ENCODE data around the gene XRRA1. TPM values are rescaled to one million over a fixed set of nuclear protein-coding genes. Genes with fewer than 3 reads are reported as not detected.

Gene XRRA1
- polyA plus RNA-seq, 3 donors, result 1.2 to 3.6 (median 3.5) TPM

DNA sequence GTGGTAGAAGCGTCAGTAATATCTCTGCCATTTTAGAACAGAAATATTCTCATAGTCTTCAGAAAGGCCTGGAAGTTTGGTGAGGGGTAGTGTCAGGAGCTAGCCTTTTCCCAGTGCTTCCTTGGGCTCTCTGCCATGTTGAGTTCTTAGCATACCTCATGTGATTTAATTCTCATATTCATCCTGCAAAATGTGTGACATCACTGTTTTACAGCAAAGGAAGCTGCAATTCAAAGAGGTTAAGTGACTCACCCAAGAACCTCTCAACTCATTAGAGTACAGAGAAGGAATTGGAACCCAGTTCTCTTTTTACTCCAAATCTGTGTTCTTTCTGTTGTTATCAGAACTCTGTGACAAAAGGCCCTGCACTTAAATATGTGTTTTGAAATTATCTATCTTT is 128.1 kb downstream of the XRRA1 start:
- no CpG with 5 or more reads among the region's 1 CpG for WGBS (ENCODE audit: insufficient coverage)
- no peak overlapping the region for H3K4me2 ChIP-seq (replicated peaks; ENCODE audit: extremely low read depth, low read length, poor library complexity, severe bottlenecking)
- Mint-ChIP-seq H3K36me3 (peaks cover 80 to 95% of the 10 kb centered on the region in 2 donors), H3K27ac (no peak overlapping the region), H3K27me3 (ENCODE audit: low read depth in 3 of 3) (peaks cover 0 to 3% (median 1%) of the 10 kb centered on the region in 3 donors), H3K4me3 (no peak overlapping the region), H3K4me1 (peaks cover 10% of the 10 kb centered on the region), H3K9me3 (peaks cover 16 to 39% (median 31%) of the 10 kb centered on the region in 7 donors)
- H3K79me2 ChIP-seq (ENCODE audit: insufficient read depth, low read length), result no peaks in the 10 kb centered on the region
- no peak for DNase-seq
- no peak overlapping the region for H3K27ac ChIP-seq (ENCODE audit: low read depth in 1 of 2, low read length in 2 of 2)
- peaks cover 56 to 100% of the 10 kb centered on the region in 2 donors for H3K36me3 ChIP-seq (replicated peaks in 1 of 2; ENCODE audit: control insufficient read depth in 1 of 2, insufficient read depth in 2 of 2, low read length in 2 of 2)
- TF ChIP-seq CTCF (IDR thresholded peaks at IDR 0.05), result no peak
- no peaks in the 10 kb centered on the region for H3K4me1 ChIP-seq (ENCODE audit: control insufficient read depth in 1 of 2, insufficient read depth in 2 of 2, low read length in 2 of 2)
- intact Hi-C loops (cut with micrococcal nuclease), result no loop called here
- H3K27me3 ChIP-seq (ENCODE audit: control insufficient read depth in 2 of 2, insufficient read depth in 2 of 2, low read length in 2 of 2), result no peaks in the 10 kb centered on the region
- H2AFZ ChIP-seq (ENCODE audit: insufficient read depth, low read depth, low read length, poor library complexity, severe bottlenecking), result no peak overlapping the region
- H3K9ac ChIP-seq (ENCODE audit: insufficient read depth, low read length, poor library complexity, severe bottlenecking), result no peak overlapping the region
- no peak overlapping the region for H3K4me3 ChIP-seq (replicated peaks in 1 of 3; ENCODE audit: low read depth in 2 of 3, low read length in 3 of 3)
- H4K20me1 ChIP-seq (ENCODE audit: insufficient read depth, low read length), result peaks cover 47% of the 10 kb centered on the region
- H3K9me3 ChIP-seq (replicated peaks in 1 of 2; ENCODE audit: control insufficient read depth in 1 of 2, insufficient read depth in 1 of 2, low read length in 2 of 2), result peaks cover 6 to 25% of the 10 kb centered on the region in 2 donors

DNA sequence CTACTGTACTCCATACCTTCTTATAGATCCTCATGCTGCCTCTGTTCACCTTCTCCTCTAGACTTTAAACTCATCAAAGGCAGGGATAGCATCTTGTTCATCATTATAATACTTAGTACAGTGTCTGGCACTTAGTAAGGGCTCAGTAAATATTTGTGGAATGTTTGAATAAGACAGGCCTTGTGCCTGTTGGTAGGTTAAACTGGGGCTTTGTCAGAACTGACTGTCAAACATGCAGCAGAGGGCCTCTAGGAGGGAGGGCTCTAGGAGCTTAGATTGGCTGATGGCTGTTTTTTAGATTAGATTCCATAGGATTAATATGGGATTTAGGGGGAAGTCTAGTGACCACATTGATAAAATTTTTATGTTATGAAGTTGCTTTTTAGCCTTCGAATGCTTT is 129.5 kb downstream of the XRRA1 start:
- Histone ChIP-seq H2AFZ (ENCODE audit: insufficient read depth, low read depth, low read length, poor library complexity, severe bottlenecking) (no peak overlapping the region), H3K27ac (ENCODE audit: low read depth in 1 of 2, low read length in 2 of 2) (no peak overlapping the region), H3K9ac (ENCODE audit: insufficient read depth, low read length, poor library complexity, severe bottlenecking) (no peak overlapping the region), H3K4me1 (ENCODE audit: control insufficient read depth in 1 of 2, insufficient read depth in 2 of 2, low read length in 2 of 2) (no peaks in the 10 kb centered on the region), H3K36me3 (replicated peaks in 1 of 2; ENCODE audit: control insufficient read depth in 1 of 2, insufficient read depth in 2 of 2, low read length in 2 of 2) (peaks cover 56 to 95% of the 10 kb centered on the region in 2 donors), H3K9me3 (replicated peaks in 1 of 2; ENCODE audit: control insufficient read depth in 1 of 2, insufficient read depth in 1 of 2, low read length in 2 of 2) (peaks cover 5 to 11% of the 10 kb centered on the region in 2 donors), H3K4me2 (replicated peaks; ENCODE audit: extremely low read depth, low read length, poor library complexity, severe bottlenecking) (no peak overlapping the region), H3K4me3 (replicated peaks in 1 of 3; ENCODE audit: low read depth in 2 of 3, low read length in 3 of 3) (no peak overlapping the region), H3K79me2 (ENCODE audit: insufficient read depth, low read length) (no peaks in the 10 kb centered on the region), H4K20me1 (ENCODE audit: insufficient read depth, low read length) (peaks cover 51% of the 10 kb centered on the region), H3K27me3 (ENCODE audit: control insufficient read depth in 2 of 2, insufficient read depth in 2 of 2, low read length in 2 of 2) (no peaks in the 10 kb centered on the region)
- no peak for TF ChIP-seq CTCF (IDR thresholded peaks at IDR 0.05)
- H3K9me3 Mint-ChIP-seq, result peaks cover 9 to 26% (median 18%) of the 10 kb centered on the region in 7 donors
- intact Hi-C loops (cut with micrococcal nuclease), result no loop called here
- DNase-seq, result no peak
- no CpG with 5 or more reads among the region's 1 CpG for WGBS (ENCODE audit: insufficient coverage)
- H3K4me3 Mint-ChIP-seq, result no peak overlapping the region
- H3K27me3 Mint-ChIP-seq (ENCODE audit: low read depth in 3 of 3), result peaks cover 0 to 2% (median 1%) of the 10 kb centered on the region in 3 donors
- peak overlapping the region in 1 of 7 donors; percentile 48 for H3K27ac Mint-ChIP-seq
- peaks cover 73 to 89% of the 10 kb centered on the region in 2 donors for H3K36me3 Mint-ChIP-seq
- peaks cover 10% of the 10 kb centered on the region for H3K4me1 Mint-ChIP-seq
